ENCODE results near the gene RAVER2. TPM values are rescaled to one million over a fixed set of nuclear protein-coding genes. Genes with fewer than 3 reads are reported as not detected.
"Not testable (repeated sequence)": the region's sequence is repeated elsewhere in the genome, so short reads cannot be mapped to it uniquely, and the experiment has no call there.

RAVER2 gene
- total RNA-seq, 1 experiment from 2014 or later, result 20.3 TPM

- peaks cover 31% of the 10 kb centered on the region for H3K36me3 Mint-ChIP-seq
- ChIA-PET CTCF (no interaction called here), POLR2A (interaction anchor here (0.6 kb wide), 1 partner anchor 9 kb away, joined by 3 read pairs; no protein-coding TSS in a partner anchor)
- H3K27me3 Mint-ChIP-seq (ENCODE audit: low read depth), result no peaks in the 10 kb centered on the region
- no peak overlapping the region for H3K27ac Mint-ChIP-seq
- peaks cover 21% of the 10 kb centered on the region for H3K9me3 Mint-ChIP-seq
- TF ChIP-seq ATF1 (CRISPR knock-in tag; IDR thresholded peaks at IDR 0.05) (no peak), E2F4 (CRISPR knock-in tag; IDR thresholded peaks at IDR 0.05; ENCODE audit: borderline replicate concordance, low read depth) (no peak), ZNF396 (CRISPR knock-in tag; IDR thresholded peaks at IDR 0.05; ENCODE audit: borderline replicate concordance) (no peak)
- ATAC-seq (no peak), DNase-seq (ENCODE audit: low spot score) (no peak)
- no peak overlapping the region for H3K4me3 Mint-ChIP-seq
- H3K4me1 Mint-ChIP-seq, result no peaks in the 10 kb centered on the region
Measured at GRCh38 chr1:64769971-64770370, 25.1 kb downstream of the RAVER2 start.

- H3K4me1 Mint-ChIP-seq; H3K27me3 Mint-ChIP-seq (ENCODE audit: low read depth); CTCF ChIA-PET; POLR2A ChIA-PET; ATAC-seq; H3K4me3 Mint-ChIP-seq; DNase-seq (ENCODE audit: low spot score); H3K27ac Mint-ChIP-seq: not testable (repeated sequence)
- Mint-ChIP-seq H3K9me3 (peaks cover 21% of the 10 kb centered on the region), H3K36me3 (peaks cover 33% of the 10 kb centered on the region)
Measured at GRCh38 chr1:64773306-64773705, 28.4 kb downstream of the RAVER2 start.

- H3K27me3 Mint-ChIP-seq (ENCODE audit: low read depth), result no peaks in the 10 kb centered on the region
- CTCF ChIA-PET, result no interaction called here
- no peak for DNase-seq (ENCODE audit: low spot score)
Measured at GRCh38 chr1:64775113-64775512, 30.2 kb downstream of the RAVER2 start.

More at GRCh38 chr1:64775113-64775512, 30.2 kb downstream of the RAVER2 start:
- H3K4me3 Mint-ChIP-seq, result no peak overlapping the region
- TF ChIP-seq ZNF263 (CRISPR knock-in tag; IDR thresholded peaks at IDR 0.05; ENCODE audit: low read depth) (no peak), TEAD1 (CRISPR knock-in tag; IDR thresholded peaks at IDR 0.05) (no peak), IRF1 (CRISPR knock-in tag; IDR thresholded peaks at IDR 0.05) (no peak), SOX15 (CRISPR knock-in tag; IDR thresholded peaks at IDR 0.05) (no peak), TEAD4 (CRISPR knock-in tag; IDR thresholded peaks at IDR 0.05) (no peak), NFATC4 (CRISPR knock-in tag; IDR thresholded peaks at IDR 0.05) (no peak), ZNF121 (CRISPR knock-in tag; IDR thresholded peaks at IDR 0.05) (no peak), MAX (CRISPR knock-in tag; IDR thresholded peaks at IDR 0.05) (no peak), ZNF671 (CRISPR knock-in tag; IDR thresholded peaks at IDR 0.05) (no peak), HMGXB4 (CRISPR knock-in tag; IDR thresholded peaks at IDR 0.05) (no peak), FOXP4 (CRISPR knock-in tag; IDR thresholded peaks at IDR 0.05) (no peak), ZNF423 (CRISPR knock-in tag; IDR thresholded peaks at IDR 0.05) (no peak), NR2C2 (CRISPR knock-in tag; IDR thresholded peaks at IDR 0.05) (no peak), ZNF281 (CRISPR knock-in tag; IDR thresholded peaks at IDR 0.05) (no peak), FOXK1 (CRISPR knock-in tag; IDR thresholded peaks at IDR 0.05) (no peak), CDX4 (CRISPR knock-in tag; IDR thresholded peaks at IDR 0.05; ENCODE audit: borderline replicate concordance) (no peak), USF1 (CRISPR knock-in tag; IDR thresholded peaks at IDR 0.05) (no peak)
- H3K27ac Mint-ChIP-seq, result no peak overlapping the region
- no peaks in the 10 kb centered on the region for H3K4me1 Mint-ChIP-seq
- POLR2A ChIA-PET, result no interaction called here
- H3K9me3 Mint-ChIP-seq, result peaks cover 18% of the 10 kb centered on the region
- no peak for ATAC-seq
- peaks cover 26% of the 10 kb centered on the region for H3K36me3 Mint-ChIP-seq
